Kidney (tissue), 14 donors: Measurements from ENCODE around the gene ALDH1L2. TPM values are rescaled to one million over a fixed set of nuclear protein-coding genes. Genes with fewer than 3 reads are reported as not detected.

Source experiments
- DNase-seq, 5 donors: peaks; one replicate each; pipeline ENCODE4 v3.0.0-alpha.2; 2013 to 2020
- FAIRE-seq: peaks from 2 replicates; lab custom pipeline; 2012; peaks lifted over from hg19 to GRCh38; lab: Jason Lieb, UNC
- H3K27ac ChIP-seq, 2 donors: one replicate each; pipeline ENCODE4 v1.7.0; 2013; ENCODE audit warnings: low read depth in 2 of 2, low read length in 2 of 2, inconsistent platforms in 1 of 2
- H3K27me3 ChIP-seq: one replicate; pipeline ENCODE4 v1.7.1; 2013; ENCODE audit warnings: low read length, inconsistent platforms; ENCODE audit not compliant: control insufficient read depth, insufficient read depth
- H3K36me3 ChIP-seq, 3 donors: one replicate each; pipeline versions ENCODE4 v1.7.0 to v1.7.1; 2013; ENCODE audit warnings: low read length in 3 of 3, control low read depth in 1 of 3, inconsistent platforms in 1 of 3; ENCODE audit not compliant: insufficient read depth in 3 of 3, control insufficient read depth in 2 of 3
- H3K4me1 ChIP-seq, 3 donors: one replicate each; pipeline versions ENCODE4 v1.7.0 to v1.7.1; 2013; ENCODE audit warnings: low read length in 3 of 3, inconsistent platforms in 1 of 3, low read depth in 1 of 3; ENCODE audit not compliant: control insufficient read depth in 2 of 3, insufficient read depth in 2 of 3
- H3K4me3 ChIP-seq, 3 donors: one replicate each; pipeline versions ENCODE4 v1.7.0 to v1.8.1; 2013; ENCODE audit warnings: low read length in 3 of 3, control low read depth in 1 of 3, inconsistent platforms in 1 of 3
- H3K9ac ChIP-seq, 3 donors: one replicate each; pipeline versions ENCODE4 v1.7.0 to v1.7.1; 2013; ENCODE audit warnings: low read length in 3 of 3, control low read depth in 1 of 3, inconsistent platforms in 1 of 3
- H3K9me3 ChIP-seq, 3 donors: one replicate each; pipeline versions ENCODE4 v1.7.0 to v1.7.1; 2013; ENCODE audit warnings: low read length in 3 of 3, control low read depth in 1 of 3, inconsistent platforms in 1 of 3; ENCODE audit not compliant: control insufficient read depth in 2 of 3, insufficient read depth in 1 of 3
- intact Hi-C: fragments of 100-400 bp; cut with DNase I; formaldehyde crosslinking; loops from one replicate; pipeline ENCODE4 v1.11.1; 2022
- polyA plus RNA-seq: library from polyadenylated mRNA; stranded (reverse); fragments of 350-450 nt; fragmentation: Illumina TruSeq; extraction: RNeasy Lipid Tissue Mini Kit (QIAGEN cat#74804); gene quantifications from one replicate; pipeline ENCODE4 v1.2.3, GENCODE V29; 2014; ENCODE audit warnings: low read depth, low replicate concordance; ENCODE audit not compliant: insufficient read depth
- total RNA-seq: library from RNA; stranded (reverse); fragmentation: NEBNext Ultra II Directional; extraction: Animal tissue kit (Norgen Biotek cat#: 25700); gene quantifications from one replicate; pipeline ENCODE4 v1.2.1, GENCODE V29; 2021
- TF ChIP-seq, protein P1 (sequence below): IDR thresholded peaks from 3 replicates; pipeline ENCODE4 v1.5.1; 2012; ENCODE audit warnings: mild to moderate bottlenecking, moderate library complexity, borderline replicate concordance; ENCODE audit not compliant: insufficient read depth; ENCODE audit errors: extremely low read depth
- donor health status: control.
- donor health status: control.
- donor health status: control.
- donor health status: control.
- donor health status: control.
- donor health status: DM: yes; HTN: yes; CAD: no.
- donor health status: Normal renal cell carcinoma (clear cell type).

ALDH1L2 gene
- total and polyA plus RNA-seq, 2 donors from 2014 or later: 0.28 to 17.2 TPM

DNA sequence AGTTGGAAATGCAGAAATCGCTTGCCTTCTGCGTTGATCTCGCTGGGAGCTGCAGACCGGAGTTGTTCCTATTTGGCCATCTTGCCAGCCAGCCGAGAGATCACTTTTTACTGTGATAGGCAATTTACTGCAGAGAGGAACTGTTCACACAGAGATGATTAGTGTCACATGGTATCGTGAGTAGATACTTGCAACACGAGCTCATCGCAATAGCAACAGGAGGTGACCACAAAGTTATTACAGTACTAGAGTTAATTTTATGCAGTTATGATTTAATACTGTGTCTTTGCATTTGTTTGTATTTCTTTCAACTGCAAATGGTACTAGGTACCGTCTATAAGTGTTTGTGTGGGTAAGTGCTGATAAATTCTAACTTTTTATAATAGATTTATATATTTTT lies 70.4 kb downstream of the ALDH1L2 start:
- DNase-seq (no peak), FAIRE-seq (no peak)
- Histone ChIP-seq H3K4me3 (no peak overlapping the region), H3K27ac (no peak overlapping the region), H3K4me1 (no peaks in the 10 kb centered on the region), H3K9me3 (no peaks in the 10 kb centered on the region), H3K27me3 (no peaks in the 10 kb centered on the region), H3K9ac (no peak overlapping the region), H3K36me3 (no peaks in the 10 kb centered on the region)
- intact Hi-C loops: no loop called here
- TF ChIP-seq, protein P1, sequence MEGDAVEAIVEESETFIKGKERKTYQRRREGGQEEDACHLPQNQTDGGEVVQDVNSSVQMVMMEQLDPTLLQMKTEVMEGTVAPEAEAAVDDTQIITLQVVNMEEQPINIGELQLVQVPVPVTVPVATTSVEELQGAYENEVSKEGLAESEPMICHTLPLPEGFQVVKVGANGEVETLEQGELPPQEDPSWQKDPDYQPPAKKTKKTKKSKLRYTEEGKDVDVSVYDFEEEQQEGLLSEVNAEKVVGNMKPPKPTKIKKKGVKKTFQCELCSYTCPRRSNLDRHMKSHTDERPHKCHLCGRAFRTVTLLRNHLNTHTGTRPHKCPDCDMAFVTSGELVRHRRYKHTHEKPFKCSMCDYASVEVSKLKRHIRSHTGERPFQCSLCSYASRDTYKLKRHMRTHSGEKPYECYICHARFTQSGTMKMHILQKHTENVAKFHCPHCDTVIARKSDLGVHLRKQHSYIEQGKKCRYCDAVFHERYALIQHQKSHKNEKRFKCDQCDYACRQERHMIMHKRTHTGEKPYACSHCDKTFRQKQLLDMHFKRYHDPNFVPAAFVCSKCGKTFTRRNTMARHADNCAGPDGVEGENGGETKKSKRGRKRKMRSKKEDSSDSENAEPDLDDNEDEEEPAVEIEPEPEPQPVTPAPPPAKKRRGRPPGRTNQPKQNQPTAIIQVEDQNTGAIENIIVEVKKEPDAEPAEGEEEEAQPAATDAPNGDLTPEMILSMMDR: no peak

DNA sequence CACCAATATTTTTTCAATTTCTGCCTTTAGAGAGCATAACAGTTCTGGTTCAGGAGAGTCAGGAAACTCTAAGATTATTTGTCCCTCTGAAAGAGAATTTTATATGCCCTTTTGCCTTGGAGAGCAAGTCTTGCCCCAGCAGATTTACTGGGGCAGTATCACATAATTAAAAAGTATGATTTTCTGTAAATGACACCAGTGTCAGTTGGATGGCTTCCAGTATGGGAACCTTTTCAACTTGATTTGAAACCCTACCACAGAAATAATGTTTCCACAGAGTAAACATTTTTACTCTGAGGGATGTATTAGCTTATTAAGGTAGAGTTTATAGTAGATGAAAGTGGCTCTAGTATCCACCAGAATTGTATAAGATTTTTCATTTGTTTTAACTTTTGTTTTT lies 82.8 kb downstream of the ALDH1L2 start:
- Histone ChIP-seq H3K27ac (no peak overlapping the region), H3K27me3 (no peaks in the 10 kb centered on the region), H3K36me3 (peaks cover 2 to 6% (median 4%) of the 10 kb centered on the region in 3 donors), H3K9me3 (no peaks in the 10 kb centered on the region), H3K9ac (no peak overlapping the region), H3K4me1 (no peaks in the 10 kb centered on the region), H3K4me3 (no peak overlapping the region)
- FAIRE-seq: no peak
- TF ChIP-seq, protein P1: no peak
- no peak for DNase-seq
- intact Hi-C loops: no loop called here

DNA sequence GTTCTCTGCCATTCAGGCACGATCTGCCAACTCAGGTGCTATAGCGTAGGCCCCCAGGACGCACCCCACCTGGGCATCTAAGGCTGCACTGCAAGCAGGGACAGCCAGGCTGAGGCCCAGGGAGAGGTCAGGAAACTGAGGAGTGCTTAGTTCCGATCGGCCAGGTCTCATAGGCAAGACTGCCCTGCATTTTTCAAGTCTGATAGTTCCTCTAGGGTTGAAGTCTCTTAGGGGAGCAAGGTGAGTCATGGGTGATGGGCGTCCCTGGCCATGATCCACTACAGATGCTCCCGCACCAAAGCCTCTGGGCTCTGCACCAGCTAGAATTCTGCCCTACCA lies 84.9 kb downstream of the ALDH1L2 start:
- TF ChIP-seq, protein P1: no peak
- no peaks in the 10 kb centered on the region for H3K27me3 ChIP-seq
- no peak overlapping the region for H3K4me3 ChIP-seq
- peaks cover 4 to 13% (median 8%) of the 10 kb centered on the region in 3 donors for H3K36me3 ChIP-seq
- H3K9ac ChIP-seq: no peak overlapping the region
- H3K4me1 ChIP-seq: no peaks in the 10 kb centered on the region
- no peak overlapping the region for H3K27ac ChIP-seq
- intact Hi-C loops: no loop called here
- FAIRE-seq (no peak), DNase-seq (no peak)
- H3K9me3 ChIP-seq: no peaks in the 10 kb centered on the region
